ENCODE results near the gene MYEF2. TPM values are rescaled to one million over a fixed set of nuclear protein-coding genes. Genes with fewer than 3 reads are reported as not detected.

Gene MYEF2
- total and polyA plus RNA-seq, 3 donors from 2014 or later = 69.3 to 93.8 (median 69.9) TPM

DNA sequence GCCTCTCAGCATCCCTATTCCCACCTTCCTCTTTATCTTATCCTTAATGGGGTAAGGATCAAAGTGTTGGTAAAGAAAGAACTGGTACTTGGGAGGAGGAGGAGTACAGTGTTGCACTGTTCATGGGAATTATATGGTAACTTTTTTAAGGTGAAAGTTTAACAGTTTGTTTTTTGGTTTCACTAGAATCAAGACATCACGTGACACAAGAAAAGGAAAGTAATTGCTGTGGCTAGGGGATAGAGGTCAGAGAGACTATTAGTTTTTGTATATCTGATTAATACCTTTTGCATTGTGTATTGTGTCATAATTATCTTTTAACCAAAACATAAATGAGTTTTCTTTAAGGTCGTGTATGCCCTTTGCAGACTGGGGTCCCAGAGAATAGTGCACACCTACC, 80.8 kb downstream of the MYEF2 start:
- no peak overlapping the region for H3K27ac ChIP-seq
- H3K4me3 ChIP-seq = no peak overlapping the region
- no peaks in the 10 kb centered on the region for H3K27me3 ChIP-seq
- H3K9me3 ChIP-seq = no peaks in the 10 kb centered on the region
- H3K36me3 ChIP-seq (ENCODE audit: low read depth, missing control alignments) = no peaks in the 10 kb centered on the region
- WGBS, 2 donors = 78 to 79% methylated on average over 2 of the region's 2 CpGs
- DNase-seq = no peak
- intact Hi-C loops (cut with DNase I; ENCODE audit: low total_unique reads) = no loop called here
- TF ChIP-seq, protein P1, sequence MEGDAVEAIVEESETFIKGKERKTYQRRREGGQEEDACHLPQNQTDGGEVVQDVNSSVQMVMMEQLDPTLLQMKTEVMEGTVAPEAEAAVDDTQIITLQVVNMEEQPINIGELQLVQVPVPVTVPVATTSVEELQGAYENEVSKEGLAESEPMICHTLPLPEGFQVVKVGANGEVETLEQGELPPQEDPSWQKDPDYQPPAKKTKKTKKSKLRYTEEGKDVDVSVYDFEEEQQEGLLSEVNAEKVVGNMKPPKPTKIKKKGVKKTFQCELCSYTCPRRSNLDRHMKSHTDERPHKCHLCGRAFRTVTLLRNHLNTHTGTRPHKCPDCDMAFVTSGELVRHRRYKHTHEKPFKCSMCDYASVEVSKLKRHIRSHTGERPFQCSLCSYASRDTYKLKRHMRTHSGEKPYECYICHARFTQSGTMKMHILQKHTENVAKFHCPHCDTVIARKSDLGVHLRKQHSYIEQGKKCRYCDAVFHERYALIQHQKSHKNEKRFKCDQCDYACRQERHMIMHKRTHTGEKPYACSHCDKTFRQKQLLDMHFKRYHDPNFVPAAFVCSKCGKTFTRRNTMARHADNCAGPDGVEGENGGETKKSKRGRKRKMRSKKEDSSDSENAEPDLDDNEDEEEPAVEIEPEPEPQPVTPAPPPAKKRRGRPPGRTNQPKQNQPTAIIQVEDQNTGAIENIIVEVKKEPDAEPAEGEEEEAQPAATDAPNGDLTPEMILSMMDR (IDR thresholded peaks at IDR 0.05) = no peak
- no peak for TF ChIP-seq POLR2A (IDR thresholded peaks at IDR 0.05)
- H3K4me1 ChIP-seq = no peaks in the 10 kb centered on the region

DNA sequence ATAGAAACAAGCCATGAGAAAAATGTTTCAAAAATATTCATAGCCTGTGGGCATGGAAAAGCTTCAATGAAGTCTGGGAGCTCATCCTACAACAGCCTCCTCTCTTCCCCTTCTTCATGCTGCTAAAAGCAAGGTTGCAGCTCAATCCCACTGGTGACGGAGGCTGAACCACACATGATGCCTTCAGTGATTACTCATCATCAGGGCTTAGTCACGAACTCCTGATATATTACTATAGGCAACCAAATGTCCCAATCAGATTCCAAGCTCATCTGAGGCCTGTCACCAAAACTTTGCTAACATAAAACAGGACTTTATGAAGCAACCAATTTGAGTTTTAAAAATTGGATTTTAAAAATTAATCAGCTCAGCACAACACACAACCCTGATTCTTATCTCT, 81.3 kb downstream of the MYEF2 start:
- 89 to 100% methylated on average over 2 of the region's 2 CpGs for WGBS, 2 donors
- H3K4me1 ChIP-seq = no peaks in the 10 kb centered on the region
- intact Hi-C loops (cut with DNase I; ENCODE audit: low total_unique reads) = no loop called here
- H3K27me3 ChIP-seq = no peaks in the 10 kb centered on the region
- no peaks in the 10 kb centered on the region for H3K36me3 ChIP-seq (ENCODE audit: low read depth, missing control alignments)
- TF ChIP-seq, protein P1 (IDR thresholded peaks at IDR 0.05) = no peak
- no peak for TF ChIP-seq POLR2A (IDR thresholded peaks at IDR 0.05)
- no peak overlapping the region for H3K27ac ChIP-seq
- no peak overlapping the region for H3K4me3 ChIP-seq
- H3K9me3 ChIP-seq = no peaks in the 10 kb centered on the region
- DNase-seq = no peak

DNA sequence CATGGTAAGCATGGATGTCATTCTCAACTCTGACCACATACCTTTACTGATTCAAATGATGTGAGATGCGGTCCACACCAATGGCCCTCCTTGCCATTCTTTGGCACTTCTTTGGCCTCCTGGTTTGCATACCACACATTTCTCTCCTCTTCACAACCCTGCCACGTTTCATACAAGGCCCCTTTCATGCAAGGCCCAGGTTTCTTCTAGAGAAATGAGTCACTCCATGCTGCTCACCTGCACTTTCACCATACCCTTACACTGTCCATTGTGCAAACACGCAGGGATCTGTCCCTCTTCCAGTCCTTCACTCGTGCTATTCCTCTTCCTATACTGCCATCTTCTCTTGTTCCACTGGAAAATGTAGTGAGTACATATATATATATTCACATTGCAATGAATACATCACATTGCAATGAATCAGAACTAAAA, 81.7 kb downstream of the MYEF2 start:
- intact Hi-C loops (cut with DNase I; ENCODE audit: low total_unique reads) = no loop called here
- no peak for DNase-seq
- WGBS, 2 donors = 88 to 92% methylated on average over 4 of the region's 4 CpGs
- H3K9me3 ChIP-seq = no peaks in the 10 kb centered on the region
- H3K36me3 ChIP-seq (ENCODE audit: low read depth, missing control alignments) = no peaks in the 10 kb centered on the region
- H3K27me3 ChIP-seq = no peaks in the 10 kb centered on the region
- no peak overlapping the region for H3K27ac ChIP-seq
- no peak overlapping the region for H3K4me3 ChIP-seq
- TF ChIP-seq, protein P1 (IDR thresholded peaks at IDR 0.05) = no peak
- no peak for TF ChIP-seq POLR2A (IDR thresholded peaks at IDR 0.05)
- H3K4me1 ChIP-seq = no peaks in the 10 kb centered on the region

DNA sequence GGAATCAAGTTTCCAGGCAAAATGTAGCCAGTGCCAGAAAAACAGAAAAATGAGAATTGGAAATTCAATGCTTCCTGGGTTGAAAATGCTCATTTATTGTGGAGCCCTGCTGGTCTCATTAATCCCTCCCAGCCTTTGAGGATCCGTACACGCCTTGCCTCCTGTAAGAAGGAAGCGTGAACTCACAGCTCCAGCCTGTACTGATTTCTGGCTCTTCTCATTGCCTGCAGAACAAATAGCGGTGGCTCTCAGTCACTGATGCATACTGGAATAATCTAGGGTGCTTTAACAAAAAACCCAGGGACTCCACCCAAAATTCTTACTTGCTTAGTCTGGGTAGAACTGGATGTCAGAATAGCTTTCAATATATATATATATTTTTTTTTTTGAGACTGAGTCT, 86.6 kb downstream of the MYEF2 start:
- intact Hi-C loops (cut with DNase I; ENCODE audit: low total_unique reads) = no loop called here
- WGBS, 2 donors = 83 to 90% methylated on average over 4 of the region's 4 CpGs
- TF ChIP-seq POLR2A (IDR thresholded peaks at IDR 0.05) = no peak
- no peak for DNase-seq
- Histone ChIP-seq H3K27me3 (no peaks in the 10 kb centered on the region), H3K27ac (no peak overlapping the region), H3K36me3 (ENCODE audit: low read depth, missing control alignments) (no peaks in the 10 kb centered on the region), H3K9me3 (no peaks in the 10 kb centered on the region), H3K4me1 (no peaks in the 10 kb centered on the region), H3K4me3 (no peak overlapping the region)

DNA sequence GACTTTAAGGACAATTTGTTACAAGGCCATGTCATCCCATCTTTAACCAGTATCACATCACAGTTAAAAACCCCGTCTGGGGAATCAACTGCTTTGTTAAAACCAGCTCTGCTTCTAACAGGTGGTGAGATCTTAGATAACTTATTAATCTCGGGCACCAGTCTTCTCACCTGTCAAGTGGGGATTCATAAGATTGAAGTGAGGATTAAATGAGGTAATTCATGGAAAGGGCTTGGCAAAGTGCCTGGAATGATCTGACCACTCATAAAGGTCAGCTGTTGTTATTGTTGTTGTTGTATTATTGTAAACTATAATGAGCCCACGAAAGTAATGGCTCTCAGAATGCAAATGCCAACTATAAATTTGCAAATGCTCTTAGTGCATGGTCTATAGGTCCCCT, 87.4 kb downstream of the MYEF2 start:
- TF ChIP-seq, protein P1 (IDR thresholded peaks at IDR 0.05) = no peak
- TF ChIP-seq POLR2A (IDR thresholded peaks at IDR 0.05) = no peak
- intact Hi-C loops (cut with DNase I; ENCODE audit: low total_unique reads) = no loop called here
- no peaks in the 10 kb centered on the region for H3K27me3 ChIP-seq
- no peaks in the 10 kb centered on the region for H3K36me3 ChIP-seq (ENCODE audit: low read depth, missing control alignments)
- no peaks in the 10 kb centered on the region for H3K4me1 ChIP-seq
- no peaks in the 10 kb centered on the region for H3K9me3 ChIP-seq
- no peak overlapping the region for H3K4me3 ChIP-seq
- no peak for DNase-seq
- H3K27ac ChIP-seq = no peak overlapping the region
- WGBS, 2 donors = 54 to 78% methylated on average over 3 of the region's 3 CpGs

Data from testis (tissue), 3 donors.